H9 (cell line): ENCODE results near the gene ADAMTSL2. TPM values are rescaled to one million over a fixed set of nuclear protein-coding genes. Genes with fewer than 3 reads are reported as not detected.

Experiments
- DNase-seq: peaks from one replicate; pipeline ENCODE4 v3.0.0-alpha.2; 2017
- H2AFZ ChIP-seq: one replicate; pipeline ENCODE4 v1.6.1; 2013; ENCODE audit warnings: mild to moderate bottlenecking, low read length, control low read depth, moderate library complexity
- H2AK5ac ChIP-seq: 2 replicates; pipeline ENCODE4 v1.6.1; 2013; ENCODE audit warnings: low read length, control low read depth, mixed read lengths; ENCODE audit not compliant: insufficient read length
- H2BK120ac ChIP-seq: one replicate; pipeline ENCODE4 v1.6.1; 2013; ENCODE audit warnings: low read depth, mild to moderate bottlenecking, low read length, control low read depth, inconsistent platforms; ENCODE audit not compliant: poor library complexity, severe bottlenecking
- H2BK12ac ChIP-seq: 2 replicates; pipeline ENCODE4 v1.6.1; 2013; ENCODE audit warnings: low read length, control low read depth, mixed read lengths, low read depth; ENCODE audit not compliant: insufficient read length
- H2BK15ac ChIP-seq: 2 replicates; pipeline ENCODE4 v1.6.1; 2013; ENCODE audit warnings: low read depth, low read length, control low read depth
- H2BK20ac ChIP-seq: one replicate; pipeline ENCODE4 v1.6.1; 2013; ENCODE audit warnings: low read depth, mild to moderate bottlenecking, low read length, control low read depth, inconsistent platforms; ENCODE audit not compliant: poor library complexity, severe bottlenecking
- H2BK5ac ChIP-seq: 2 replicates; pipeline ENCODE4 v1.6.1; 2013; ENCODE audit warnings: low read length, control low read depth, mixed read lengths; ENCODE audit not compliant: insufficient read length
- H3K14ac ChIP-seq: 2 replicates; pipeline ENCODE4 v1.6.1; 2013; ENCODE audit warnings: low read length, control low read depth; ENCODE audit not compliant: insufficient read depth
- H3K18ac ChIP-seq: 2 replicates; pipeline ENCODE4 v1.6.1; 2013; ENCODE audit warnings: low read depth, mild to moderate bottlenecking, mixed read lengths, low read length, control low read depth; ENCODE audit not compliant: insufficient read length
- H3K23ac ChIP-seq: 2 replicates; pipeline ENCODE4 v1.6.1; 2013; ENCODE audit warnings: low read length, control low read depth, mixed read lengths, low read depth; ENCODE audit not compliant: insufficient read length
- H3K23me2 ChIP-seq: 2 replicates; pipeline ENCODE4 v1.6.1; 2013; ENCODE audit warnings: low read depth, mild to moderate bottlenecking, mixed read lengths, low read length, control low read depth; ENCODE audit not compliant: insufficient read length, poor library complexity, severe bottlenecking
- H3K27ac ChIP-seq: 2 replicates; pipeline ENCODE4 v1.5.1; 2013; ENCODE audit warnings: low read length, control low read depth, mixed read lengths, low read depth; ENCODE audit not compliant: insufficient read length
- H3K27me3 ChIP-seq: 2 replicates; pipeline ENCODE4 v1.6.1; 2013; ENCODE audit warnings: low read length, control low read depth, inconsistent platforms; ENCODE audit not compliant: insufficient read depth
- H3K4ac ChIP-seq: 2 replicates; pipeline ENCODE4 v1.6.1; 2013; ENCODE audit warnings: low read depth, mild to moderate bottlenecking, control low read depth, inconsistent platforms, low read length, moderate library complexity
- H3K4me1 ChIP-seq: 2 replicates; pipeline ENCODE4 v1.6.1; 2013; ENCODE audit warnings: low read length, control low read depth, inconsistent platforms; ENCODE audit not compliant: insufficient read depth
- H3K4me2 ChIP-seq: 2 replicates; pipeline ENCODE4 v1.6.1; 2013; ENCODE audit warnings: low read length, control low read depth, mixed read lengths; ENCODE audit not compliant: insufficient read length, insufficient read depth
- H3K56ac ChIP-seq: 2 replicates; pipeline ENCODE4 v1.6.1; 2013; ENCODE audit warnings: low read depth, mild to moderate bottlenecking, mixed read lengths, low read length, control low read depth; ENCODE audit not compliant: insufficient read length
- H3K79me1 ChIP-seq: 2 replicates; pipeline ENCODE4 v1.6.1; 2013; ENCODE audit warnings: low read depth, mild to moderate bottlenecking, moderate library complexity, low read length, control low read depth, inconsistent platforms; ENCODE audit not compliant: insufficient read depth, poor library complexity, severe bottlenecking
- H3K79me2 ChIP-seq: 2 replicates; pipeline ENCODE4 v1.6.1; 2013; ENCODE audit warnings: low read length, control low read depth, inconsistent platforms; ENCODE audit not compliant: insufficient read depth
- H3K9ac ChIP-seq: 2 replicates; pipeline ENCODE4 v1.6.1; 2013; ENCODE audit warnings: low read length, control low read depth, mixed read lengths; ENCODE audit not compliant: insufficient read length; ENCODE audit errors: extremely low read depth
- H3K9me3 ChIP-seq: one replicate; pipeline ENCODE4 v1.6.1; 2013; ENCODE audit warnings: low read depth, low read length, inconsistent platforms; ENCODE audit not compliant: control insufficient read depth
- H3T11ph ChIP-seq: one replicate; pipeline ENCODE4 v1.6.1; 2013; ENCODE audit warnings: mild to moderate bottlenecking, low read length, control low read depth, inconsistent platforms
- H4K20me1 ChIP-seq: one replicate; pipeline ENCODE4 v1.6.1; 2013; ENCODE audit not compliant: control insufficient read depth, insufficient read length, insufficient read depth
- H4K5ac ChIP-seq: 2 replicates; pipeline ENCODE4 v1.6.1; 2013; ENCODE audit warnings: low read depth, mild to moderate bottlenecking, mixed read lengths, low read length, control low read depth; ENCODE audit not compliant: insufficient read length
- H4K8ac ChIP-seq: replicated peaks from 2 replicates; pipeline ENCODE4 v1.6.1; 2013; ENCODE audit warnings: low read length, control low read depth, mixed read lengths, low read depth; ENCODE audit not compliant: insufficient read length
- H4K91ac ChIP-seq: 2 replicates; pipeline ENCODE4 v1.6.1; 2013; ENCODE audit warnings: low read depth, mild to moderate bottlenecking, moderate library complexity, mixed read lengths, low read length, control low read depth; ENCODE audit not compliant: insufficient read length
- H3K27ac Mint-ChIP-seq, 3 experiments: 2 replicates in 2 of 3; 3 replicates in 1 of 3; pipeline ENCODE4 v1.8.0; 2020 to 2021; ENCODE audit warnings: mixed read lengths in 3 of 3, mild to moderate bottlenecking in 1 of 3, moderate library complexity in 1 of 3
- H3K27me3 Mint-ChIP-seq: 2 replicates; pipeline ENCODE4 v1.8.0; 2021; ENCODE audit warnings: low read depth, mild to moderate bottlenecking, moderate library complexity, mixed read lengths
- H3K36me3 Mint-ChIP-seq, 3 experiments: 2 replicates in 2 of 3; 3 replicates in 1 of 3; pipeline ENCODE4 v1.8.0; 2020 to 2021; ENCODE audit warnings: low read depth in 3 of 3, mixed read lengths in 3 of 3; ENCODE audit not compliant: insufficient read depth in 1 of 3
- H3K4me1 Mint-ChIP-seq, 2 experiments: 2 replicates each; pipeline ENCODE4 v1.8.0; 2020; ENCODE audit warnings: mixed read lengths in 2 of 2
- H3K4me3 Mint-ChIP-seq, 2 experiments: 2 replicates in 1 of 2; 3 replicates in 1 of 2; pipeline ENCODE4 v1.8.0; 2020 to 2021; ENCODE audit warnings: mild to moderate bottlenecking in 2 of 2, mixed read lengths in 2 of 2, moderate library complexity in 1 of 2
- H3K9me3 Mint-ChIP-seq, 2 experiments: 2 replicates in 1 of 2; 3 replicates in 1 of 2; pipeline ENCODE4 v1.8.0; 2020; ENCODE audit warnings: mild to moderate bottlenecking in 2 of 2, mixed read lengths in 2 of 2, moderate library complexity in 1 of 2
- CTCF ChIP-seq: fragments of 200-600 bp; sonication (generic); conservative IDR thresholded peaks from 3 replicates; pipeline ENCODE4 v1.8.0; 2021; ENCODE audit warnings: antibody characterized with exemption, mild to moderate bottlenecking
- WGBS: extraction: QIAGEN DNeasy Blood & Tissue Kit; methylation state at CpG from one replicate; pipeline ENCODE4 v1.1.7; 2013; ENCODE audit warnings: missing lambda C conversion rate, low lambda C conversion rate, mixed read lengths; ENCODE audit not compliant: insufficient read length; ENCODE audit errors: extremely low coverage; 5-methylcytosine and 5-hydroxymethylcytosine counted together
- total RNA-seq: library from RNA; stranded (reverse); gene quantifications from 2 replicates; pipeline ENCODE4 v1.2.1, GENCODE V29; 2021

The ADAMTSL2 gene
- total RNA-seq, 1 experiment from 2014 or later = 0.61 TPM

DNA sequence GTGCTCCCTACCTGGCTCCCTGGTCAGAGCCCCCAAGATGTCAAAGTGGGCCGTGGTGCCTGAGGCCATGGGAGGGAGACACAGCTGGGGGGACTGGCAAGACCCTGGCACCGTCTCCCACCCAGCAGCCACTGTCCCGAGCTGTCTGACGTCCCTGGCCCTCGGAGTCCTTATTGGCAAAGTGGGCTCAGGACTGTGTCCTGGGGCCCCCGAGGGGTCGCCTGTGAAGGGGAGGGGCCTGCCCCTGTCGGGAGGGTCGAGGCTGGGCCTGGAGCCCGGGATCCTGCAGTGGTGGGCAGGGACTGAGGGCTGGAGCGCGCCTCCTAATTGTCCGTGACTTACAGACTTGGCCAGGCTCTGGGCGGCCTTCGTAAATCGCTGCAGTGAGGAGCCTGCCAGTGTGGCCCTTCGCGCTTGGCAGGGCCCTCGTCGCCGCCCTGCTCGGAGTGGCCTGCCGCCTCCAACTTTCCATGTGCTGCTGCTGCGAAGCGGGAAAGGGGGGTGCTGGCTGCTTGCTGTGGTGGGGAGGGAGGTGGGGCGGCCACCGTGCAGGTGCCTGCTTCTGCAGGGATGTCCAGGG lies 23.5 kb upstream of the ADAMTSL2 start:
- no peaks in the 10 kb centered on the region for H3K27me3 ChIP-seq
- H3K9me3 ChIP-seq = no peaks in the 10 kb centered on the region
- H4K91ac ChIP-seq = no peak overlapping the region
- H3K56ac ChIP-seq = no peak overlapping the region
- peaks cover 8 to 17% of the 10 kb centered on the region in 2 experiments for H3K4me1 Mint-ChIP-seq
- H3K23ac ChIP-seq = no peak overlapping the region
- H2BK120ac ChIP-seq = no peak overlapping the region
- H2BK5ac ChIP-seq = no peak overlapping the region
- H3K36me3 Mint-ChIP-seq = no peaks in the 10 kb centered on the region
- WGBS = no CpG with 5 or more reads among the region's 27 CpGs
- H3K23me2 ChIP-seq = no peaks in the 10 kb centered on the region
- H2BK20ac ChIP-seq = no peak overlapping the region
- no peak overlapping the region for H2AFZ ChIP-seq
- H4K5ac ChIP-seq = no peak overlapping the region
- no peak overlapping the region for H3K14ac ChIP-seq
- H2AK5ac ChIP-seq = no peak overlapping the region
- no peak overlapping the region for H3K27ac Mint-ChIP-seq
- no peak overlapping the region for H3K4me2 ChIP-seq
- H3K4ac ChIP-seq = no peak overlapping the region
- no peak overlapping the region for H3T11ph ChIP-seq
- TF ChIP-seq CTCF = no peak
- H3K18ac ChIP-seq = no peak overlapping the region
- no peak overlapping the region for H2BK15ac ChIP-seq
- H3K9me3 Mint-ChIP-seq = no peaks in the 10 kb centered on the region
- H3K27me3 Mint-ChIP-seq = peaks cover 15% of the 10 kb centered on the region
- H3K27ac ChIP-seq = no peak overlapping the region
- no peaks in the 10 kb centered on the region for H3K79me1 ChIP-seq
- H3K9ac ChIP-seq = no peak overlapping the region
- H3K4me3 Mint-ChIP-seq = no peak overlapping the region
- no peak for DNase-seq
- no peak overlapping the region for H4K8ac ChIP-seq
- H2BK12ac ChIP-seq = no peak overlapping the region
- peaks cover 3% of the 10 kb centered on the region for H4K20me1 ChIP-seq
- no peaks in the 10 kb centered on the region for H3K79me2 ChIP-seq
- peaks cover 2% of the 10 kb centered on the region; the same call in 1 of the 2 replicates for H3K4me1 ChIP-seq
